ENCODE data around the gene MYB. TPM values are rescaled to one million over a fixed set of nuclear protein-coding genes. Genes with fewer than 3 reads are reported as not detected.
"Not testable (repeated sequence)": the region's sequence is repeated elsewhere in the genome, so short reads cannot be mapped to it uniquely, and the experiment has no call there.

Gene MYB
- total RNA-seq, 8 experiments from 2014 or later = 0.60 to 4.8 (median 1.4) TPM; not detected in 2

DNA sequence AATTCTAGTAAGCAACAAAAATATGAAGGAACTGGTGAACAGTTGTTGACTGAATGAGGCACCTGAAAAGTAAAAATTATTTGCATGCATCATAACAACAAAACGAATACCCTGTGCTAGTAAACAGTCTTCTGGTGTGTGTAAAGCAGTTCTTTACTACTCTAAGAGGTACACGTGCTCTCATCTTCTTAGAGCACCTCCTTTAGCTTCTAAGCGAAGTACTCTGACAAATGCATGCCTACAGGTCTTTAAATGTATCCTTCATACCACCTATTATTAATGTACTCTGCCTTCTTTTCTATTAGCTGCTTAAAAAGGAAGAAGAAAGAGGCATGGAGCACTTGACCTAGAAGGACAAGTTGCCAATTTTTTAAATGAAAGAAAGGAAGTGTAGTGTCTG, 32.2 kb upstream of the MYB start:
- H3K4me3 ChIP-seq = no peak overlapping the region
- H3K27ac ChIP-seq = no peak overlapping the region
- H3K4me1 ChIP-seq (replicated peaks in 1 of 2) = no peaks in the 10 kb centered on the region
- in situ Hi-C loops (cut with MboI; ENCODE audit: low pct_unique_long_range_greater_than_20kb in 2 of 9, low sequenced_read_pairs in 9 of 9, unreplicated experiment in 9 of 9) = loop anchor here in 1 of 9 experiments (25.0 kb wide), 1 partner anchor 288 kb away; no protein-coding TSS in a partner anchor
- 6 to 89% (median 66%) methylated on average over 1 to 3 of the region's 3 CpGs for WGBS, 10 experiments
- ATAC-seq (replicated peaks in 6 of 8) = no peak

GRCh38 chr6:135149376-135149775, 31.7 kb upstream of the MYB start:
- ATAC-seq (replicated peaks in 6 of 8) = no peak
- Histone ChIP-seq H3K4me3 (no peak overlapping the region), H3K27ac (no peak overlapping the region), H3K4me1 (replicated peaks in 1 of 2) (no peaks in the 10 kb centered on the region)
- in situ Hi-C loops (cut with MboI; ENCODE audit: low pct_unique_long_range_greater_than_20kb in 2 of 9, low sequenced_read_pairs in 9 of 9, unreplicated experiment in 9 of 9) = loop anchor here in 1 of 9 experiments (25.0 kb wide), 1 partner anchor 288 kb away; no protein-coding TSS in a partner anchor
- WGBS, 10 experiments = 8 to 100% (median 67%) methylated on average over 1 to 6 of the region's 6 CpGs; no CpG with 5 or more reads in 2 of the 10 experiments

DNA sequence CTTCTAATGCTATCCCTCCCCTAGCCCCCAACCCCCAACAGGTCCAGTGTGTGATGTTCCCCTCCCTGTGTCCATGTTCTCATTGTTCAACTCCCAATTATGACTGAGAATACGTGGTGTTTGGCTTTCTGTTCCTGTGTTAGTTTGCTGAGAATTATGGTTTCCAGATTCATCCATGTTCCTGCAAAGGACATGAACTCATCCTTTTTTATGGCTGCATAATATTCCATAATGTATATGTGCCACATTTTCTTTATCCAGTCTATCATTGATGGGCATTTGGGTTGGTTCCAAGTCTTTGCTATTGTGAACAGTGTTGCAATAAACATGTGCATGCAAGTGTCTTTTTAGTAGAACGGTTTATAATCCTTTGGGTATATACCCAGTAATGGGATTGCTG, 30.6 kb upstream of the MYB start:
- in situ Hi-C loops (cut with MboI; ENCODE audit: low pct_unique_long_range_greater_than_20kb in 2 of 9, low sequenced_read_pairs in 9 of 9, unreplicated experiment in 9 of 9); H3K27ac ChIP-seq; H3K4me1 ChIP-seq (replicated peaks in 1 of 2); H3K4me3 ChIP-seq; ATAC-seq (replicated peaks in 6 of 8): not testable (repeated sequence)
- WGBS, 10 experiments = 43 to 100% (median 88%) methylated on average over 1 to 2 of the region's 2 CpGs; no CpG with 5 or more reads in 4 of the 10 experiments

- ATAC-seq (replicated peaks in 6 of 8); H3K4me3 ChIP-seq; H3K4me1 ChIP-seq (replicated peaks in 1 of 2); in situ Hi-C loops (cut with MboI; ENCODE audit: low pct_unique_long_range_greater_than_20kb in 2 of 9, low sequenced_read_pairs in 9 of 9, unreplicated experiment in 9 of 9); H3K27ac ChIP-seq: not testable (repeated sequence)
- WGBS, 10 experiments = 0 to 100% (median 83%) methylated on average over 1 of the region's 2 CpGs; no CpG with 5 or more reads in 1 of the 10 experiments
Observed at GRCh38 chr6:135154125-135154524, 27.0 kb upstream of the MYB start.

GRCh38 chr6:135158397-135158796, 22.7 kb upstream of the MYB start:
- no peak overlapping the region for H3K4me3 ChIP-seq
- WGBS, 10 experiments = 31 to 100% (median 65%) methylated on average over 1 to 4 of the region's 4 CpGs
- no peak overlapping the region for H3K27ac ChIP-seq
- in situ Hi-C loops (cut with MboI; ENCODE audit: low pct_unique_long_range_greater_than_20kb in 2 of 9, low sequenced_read_pairs in 9 of 9, unreplicated experiment in 9 of 9) = no loop called here
- no peaks in the 10 kb centered on the region for H3K4me1 ChIP-seq (replicated peaks in 1 of 2)
- no peak for ATAC-seq (replicated peaks in 6 of 8)

GRCh38 chr6:135159531-135159930, 21.6 kb upstream of the MYB start:
- Histone ChIP-seq H3K27ac (no peak overlapping the region), H3K4me3 (no peak overlapping the region), H3K4me1 (replicated peaks in 1 of 2) (no peaks in the 10 kb centered on the region)
- no peak for ATAC-seq (replicated peaks in 6 of 8)
- 0 to 100% (median 68%) methylated on average over 1 to 3 of the region's 3 CpGs; no CpG with 5 or more reads in 1 of the 10 experiments for WGBS, 10 experiments
- in situ Hi-C loops (cut with MboI; ENCODE audit: low pct_unique_long_range_greater_than_20kb in 2 of 9, low sequenced_read_pairs in 9 of 9, unreplicated experiment in 9 of 9) = no loop called here

GRCh38 chr6:135161411-135162395, 19.4 kb upstream of the MYB start:
- H3K27ac ChIP-seq = no peak overlapping the region
- H3K4me3 ChIP-seq = no peak overlapping the region
- no peak for ATAC-seq (replicated peaks in 6 of 8)
- H3K4me1 ChIP-seq (replicated peaks in 1 of 2) = no peaks in the 10 kb centered on the region
- 33 to 100% (median 73%) methylated on average over 1 to 3 of the region's 3 CpGs for WGBS, 10 experiments
- in situ Hi-C loops (cut with MboI; ENCODE audit: low pct_unique_long_range_greater_than_20kb in 2 of 9, low sequenced_read_pairs in 9 of 9, unreplicated experiment in 9 of 9) = no loop called here

- Histone ChIP-seq H3K27ac (no peak overlapping the region), H3K4me3 (no peak overlapping the region), H3K4me1 (replicated peaks in 1 of 2) (no peaks in the 10 kb centered on the region)
- 2 to 92% (median 45%) methylated on average over 3 to 9 of the region's 10 CpGs for WGBS, 10 experiments
- in situ Hi-C loops (cut with MboI; ENCODE audit: low pct_unique_long_range_greater_than_20kb in 2 of 9, low sequenced_read_pairs in 9 of 9, unreplicated experiment in 9 of 9) = no loop called here
- ATAC-seq (replicated peaks in 6 of 8) = peak in 3 of 8 experiments; percentile 43 to 55 (median 50)
Observed at GRCh38 chr6:135162678-135163439, 18.2 kb upstream of the MYB start.

DNA sequence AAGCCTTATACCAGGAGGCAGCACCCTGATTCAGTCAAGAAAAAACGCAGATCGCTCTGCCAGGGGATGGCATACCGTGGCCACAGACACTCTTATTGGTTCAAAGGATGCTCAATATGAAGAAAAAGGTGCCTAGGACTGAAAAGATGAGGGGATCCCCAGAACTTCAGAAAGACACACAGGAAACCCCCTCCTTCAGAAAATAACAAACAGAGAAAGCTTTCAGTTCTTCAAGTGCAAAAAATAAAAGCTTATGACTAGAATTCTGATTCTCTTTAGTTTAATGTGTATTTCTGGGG, 17.7 kb upstream of the MYB start:
- Histone ChIP-seq H3K27ac (no peak overlapping the region), H3K4me3 (no peak overlapping the region), H3K4me1 (replicated peaks in 1 of 2) (no peaks in the 10 kb centered on the region)
- no peak for ATAC-seq (replicated peaks in 6 of 8)
- WGBS, 10 experiments = 52 to 93% (median 86%) methylated on average over 3 of the region's 3 CpGs; no CpG with 5 or more reads in 2 of the 10 experiments
- in situ Hi-C loops (cut with MboI; ENCODE audit: low pct_unique_long_range_greater_than_20kb in 2 of 9, low sequenced_read_pairs in 9 of 9, unreplicated experiment in 9 of 9) = no loop called here

DNA sequence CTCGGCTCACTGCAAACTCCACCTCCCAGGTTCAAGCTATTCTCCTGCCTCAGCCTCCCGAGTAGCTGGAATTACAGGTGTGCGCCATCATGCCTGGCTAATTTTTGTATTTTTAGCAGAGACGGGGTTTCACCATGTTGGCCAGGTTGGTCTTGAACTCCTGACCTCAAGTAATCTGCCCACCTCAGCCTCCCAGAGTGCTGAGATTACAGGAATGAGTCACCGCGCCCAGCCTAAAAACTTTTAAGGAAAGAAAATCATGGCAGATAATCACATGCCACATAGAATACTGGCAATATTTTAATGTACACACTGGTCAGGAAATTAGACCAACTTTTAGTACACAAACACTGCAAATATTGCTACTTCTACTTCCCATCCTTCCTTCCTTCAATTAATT, 16.7 kb upstream of the MYB start:
- in situ Hi-C loops (cut with MboI; ENCODE audit: low pct_unique_long_range_greater_than_20kb in 2 of 9, low sequenced_read_pairs in 9 of 9, unreplicated experiment in 9 of 9); H3K27ac ChIP-seq; H3K4me3 ChIP-seq; H3K4me1 ChIP-seq (replicated peaks in 1 of 2); ATAC-seq (replicated peaks in 6 of 8): not testable (repeated sequence)
- 76 to 100% (median 92%) methylated on average over 1 to 6 of the region's 6 CpGs; no CpG with 5 or more reads in 5 of the 10 experiments for WGBS, 10 experiments

DNA sequence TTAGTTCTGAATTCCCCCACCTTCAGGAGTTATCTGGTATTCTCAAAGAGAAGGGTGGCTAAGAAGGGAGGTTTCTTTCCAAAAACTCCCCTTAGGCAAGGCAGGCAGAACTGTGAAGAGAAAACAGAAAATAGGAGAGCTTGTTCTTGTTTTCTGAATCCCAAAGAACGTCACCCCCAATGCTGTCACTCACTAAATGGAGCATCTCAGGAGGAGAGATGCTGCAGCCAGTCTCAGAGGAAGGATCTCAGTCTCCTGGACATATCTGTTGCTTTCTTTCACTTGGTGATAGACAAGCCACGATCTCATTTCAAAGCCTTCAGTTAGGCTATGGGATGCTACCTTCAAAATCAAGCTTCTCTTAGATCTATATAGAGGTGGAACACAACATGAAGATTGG, 16.1 kb upstream of the MYB start:
- no peak for ATAC-seq (replicated peaks in 6 of 8)
- Histone ChIP-seq H3K4me3 (no peak overlapping the region), H3K4me1 (replicated peaks in 1 of 2) (no peaks in the 10 kb centered on the region), H3K27ac (no peak overlapping the region)
- WGBS, 10 experiments = 0 to 100% (median 71%) methylated on average over 1 of the region's 2 CpGs; no CpG with 5 or more reads in 6 of the 10 experiments
- in situ Hi-C loops (cut with MboI; ENCODE audit: low pct_unique_long_range_greater_than_20kb in 2 of 9, low sequenced_read_pairs in 9 of 9, unreplicated experiment in 9 of 9) = no loop called here

DNA sequence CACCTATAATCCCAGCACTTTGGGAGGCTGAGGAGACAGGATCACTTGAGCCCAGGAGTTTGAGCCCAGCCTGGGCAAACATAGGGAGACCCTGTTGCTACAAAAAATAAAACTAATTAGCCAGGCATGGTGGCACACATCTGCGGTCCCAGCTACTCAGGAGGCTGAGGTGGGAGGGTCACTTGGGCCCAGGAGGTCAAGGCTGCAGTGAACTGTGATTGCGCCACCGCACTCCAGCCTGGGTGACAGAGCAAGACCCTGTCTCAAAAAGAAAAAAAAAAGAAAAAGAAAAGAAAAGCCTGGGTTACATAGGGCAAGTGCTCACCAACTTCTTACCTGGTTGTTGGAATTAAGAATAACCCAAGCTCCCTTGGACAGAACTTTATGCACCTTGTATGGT, 14.6 kb upstream of the MYB start:
- H3K4me3 ChIP-seq = no peak overlapping the region
- WGBS, 10 experiments = 67 to 100% (median 92%) methylated on average over 1 to 2 of the region's 3 CpGs; no CpG with 5 or more reads in 6 of the 10 experiments
- no peak overlapping the region for H3K27ac ChIP-seq
- in situ Hi-C loops (cut with MboI; ENCODE audit: low pct_unique_long_range_greater_than_20kb in 2 of 9, low sequenced_read_pairs in 9 of 9, unreplicated experiment in 9 of 9) = no loop called here
- ATAC-seq (replicated peaks in 6 of 8) = no peak
- H3K4me1 ChIP-seq (replicated peaks in 1 of 2) = no peaks in the 10 kb centered on the region

- Histone ChIP-seq H3K4me1 (replicated peaks in 1 of 2) (no peaks in the 10 kb centered on the region), H3K27ac (no peak overlapping the region), H3K4me3 (no peak overlapping the region)
- no peak for ATAC-seq (replicated peaks in 6 of 8)
- in situ Hi-C loops (cut with MboI; ENCODE audit: low pct_unique_long_range_greater_than_20kb in 2 of 9, low sequenced_read_pairs in 9 of 9, unreplicated experiment in 9 of 9) = no loop called here
- 25 to 100% (median 88%) methylated on average over 1 of the region's 1 CpG; no CpG with 5 or more reads in 1 of the 10 experiments for WGBS, 10 experiments
Observed at GRCh38 chr6:135167617-135168016, 13.5 kb upstream of the MYB start.

All from motor neuron (in vitro differentiated cells).